Measurements from ENCODE around the gene RAB40C. TPM values are rescaled to one million over a fixed set of nuclear protein-coding genes. Genes with fewer than 3 reads are reported as not detected.

Gene RAB40C
- total and polyA plus RNA-seq, 2 donors, result 20.1 to 43.3 TPM

DNA sequence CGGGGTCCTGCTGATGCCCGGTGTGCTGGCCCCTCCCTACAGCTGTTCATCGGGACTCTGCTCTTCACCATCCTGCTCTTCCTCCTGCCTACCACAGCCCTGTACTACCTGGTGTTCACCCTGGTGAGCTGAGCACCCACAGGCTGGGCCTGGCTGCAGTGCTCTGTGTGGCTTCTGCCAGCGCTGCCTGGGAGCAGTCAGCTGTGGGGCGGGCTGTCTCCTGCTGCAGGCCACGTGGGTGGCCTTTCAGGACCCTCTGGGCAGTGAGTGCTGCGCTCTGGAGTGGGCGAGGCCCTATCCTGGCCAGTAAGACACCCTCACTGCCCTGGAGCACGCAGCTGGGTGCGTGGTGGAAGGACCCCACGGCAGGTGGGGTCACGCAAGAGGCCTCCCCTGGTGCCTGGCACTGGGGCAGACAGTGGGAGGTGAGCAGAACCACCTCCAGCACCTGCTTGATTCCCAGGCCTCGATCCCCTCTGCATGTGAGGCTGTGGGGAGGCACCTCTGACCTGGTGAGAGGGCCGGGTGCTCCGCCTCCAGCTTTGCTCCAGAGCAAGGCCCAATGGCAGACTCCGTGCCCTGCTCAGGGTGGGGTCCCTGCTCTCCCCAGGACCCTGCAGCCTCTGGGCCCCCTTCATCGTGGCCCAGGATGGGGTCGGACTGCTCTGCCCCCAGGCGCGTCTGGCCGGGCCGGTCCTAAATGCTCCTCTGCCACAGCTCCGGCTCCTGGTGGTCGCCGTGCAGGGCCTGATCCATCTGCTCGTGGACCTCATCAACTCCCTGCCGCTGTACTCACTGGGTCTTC is 9.5 kb upstream of the RAB40C start:
- H3K27ac ChIP-seq (ENCODE audit: low read depth in 1 of 2, low read length in 1 of 2), result no peak overlapping the region
- peaks cover 14 to 38% of the 10 kb centered on the region in 2 donors for H3K36me3 ChIP-seq (ENCODE audit: control insufficient read depth in 2 of 2, insufficient read depth in 2 of 2, low read length in 1 of 2)
- H3K27me3 ChIP-seq (ENCODE audit: control insufficient read depth in 2 of 2, insufficient read depth in 1 of 2, low read length in 1 of 2), result peaks cover 0 to under 1% of the 10 kb centered on the region in 2 donors
- H3K9me3 ChIP-seq (ENCODE audit: control insufficient read depth in 2 of 2, insufficient read depth in 1 of 2, low read length in 1 of 2), result no peaks in the 10 kb centered on the region
- WGBS, result 98% methylated on average over 27 of the region's 27 CpGs
- peaks cover 2 to 16% of the 10 kb centered on the region in 2 donors for H3K4me1 ChIP-seq (ENCODE audit: control insufficient read depth in 2 of 2, insufficient read depth in 2 of 2, low read length in 2 of 2)
- no peak overlapping the region for H3K4me3 ChIP-seq (ENCODE audit: low read length in 2 of 2)
- DNase-seq (ENCODE audit: low read depth in 6 of 9, low spot score in 9 of 9), result no peak

DNA sequence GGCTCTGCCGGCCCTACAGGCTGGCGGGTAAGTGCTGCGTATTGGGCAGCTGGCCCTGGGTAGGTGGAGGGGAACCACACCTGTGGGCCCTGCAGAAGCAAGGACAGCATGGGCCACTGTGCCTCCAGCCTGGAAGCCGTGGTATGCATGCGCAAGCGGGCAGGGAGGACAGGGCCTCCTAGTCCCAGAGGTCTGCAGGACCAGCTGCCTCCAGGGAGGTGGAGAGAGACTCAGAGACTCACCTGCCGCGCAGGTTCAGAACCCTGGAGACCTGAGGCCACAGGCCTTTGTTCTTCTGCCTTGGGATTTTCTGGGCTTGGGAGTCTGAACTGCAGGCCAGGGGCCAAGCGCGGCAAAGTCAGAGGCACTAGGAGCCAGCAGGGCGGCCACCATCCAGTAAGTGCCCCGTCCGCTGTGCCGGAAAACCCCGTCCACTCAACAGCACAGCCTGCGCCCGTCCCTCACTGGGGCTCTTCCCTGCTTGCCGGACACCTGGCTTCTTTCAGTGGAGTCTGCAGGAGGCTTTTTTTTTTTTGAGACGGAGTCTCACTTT is 8.8 kb upstream of the RAB40C start:
- DNase-seq (ENCODE audit: low read depth in 6 of 9, low spot score in 9 of 9), result no peak
- Histone ChIP-seq H3K27me3 (ENCODE audit: control insufficient read depth in 2 of 2, insufficient read depth in 1 of 2, low read length in 1 of 2) (peaks cover 0 to 4% of the 10 kb centered on the region in 2 donors), H3K9me3 (ENCODE audit: control insufficient read depth in 2 of 2, insufficient read depth in 1 of 2, low read length in 1 of 2) (no peaks in the 10 kb centered on the region), H3K4me3 (ENCODE audit: low read length in 2 of 2) (no peak overlapping the region), H3K27ac (ENCODE audit: low read depth in 1 of 2, low read length in 1 of 2) (no peak overlapping the region), H3K4me1 (ENCODE audit: control insufficient read depth in 2 of 2, insufficient read depth in 2 of 2, low read length in 2 of 2) (peaks cover 2 to 21% of the 10 kb centered on the region in 2 donors), H3K36me3 (ENCODE audit: control insufficient read depth in 2 of 2, insufficient read depth in 2 of 2, low read length in 1 of 2) (peaks cover 8 to 31% of the 10 kb centered on the region in 2 donors)
- 97% methylated on average over 19 of the region's 19 CpGs for WGBS

DNA sequence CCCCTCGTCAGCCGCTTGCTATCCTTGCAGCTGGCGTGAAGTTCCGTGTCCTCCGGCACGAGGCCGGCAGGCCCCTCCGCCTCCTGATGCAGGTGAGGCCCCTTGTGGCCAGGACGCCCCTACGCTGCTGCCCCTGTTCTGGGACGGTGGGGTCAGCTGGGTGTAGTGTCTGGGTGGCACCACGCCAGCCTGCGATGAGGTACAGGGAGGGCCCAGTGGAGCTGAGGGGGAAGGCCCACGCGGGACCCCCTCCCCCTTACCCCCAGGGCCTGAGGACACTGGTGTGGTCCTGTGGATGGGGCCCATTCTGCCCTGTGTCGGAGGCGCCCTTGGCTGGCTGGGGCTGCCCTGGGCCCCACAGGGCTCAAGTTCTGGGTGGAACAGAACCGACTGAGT is 7.7 kb upstream of the RAB40C start:
- H3K36me3 ChIP-seq (ENCODE audit: control insufficient read depth in 2 of 2, insufficient read depth in 2 of 2, low read length in 1 of 2), result peaks cover 4 to 27% of the 10 kb centered on the region in 2 donors
- 98% methylated on average over 18 of the region's 18 CpGs for WGBS
- no peak overlapping the region for H3K4me3 ChIP-seq (ENCODE audit: low read length in 2 of 2)
- no peak for DNase-seq (ENCODE audit: low read depth in 6 of 9, low spot score in 9 of 9)
- no peak overlapping the region for H3K27ac ChIP-seq (ENCODE audit: low read depth in 1 of 2, low read length in 1 of 2)
- H3K9me3 ChIP-seq (ENCODE audit: control insufficient read depth in 2 of 2, insufficient read depth in 1 of 2, low read length in 1 of 2), result no peaks in the 10 kb centered on the region
- H3K4me1 ChIP-seq (ENCODE audit: control insufficient read depth in 2 of 2, insufficient read depth in 2 of 2, low read length in 2 of 2), result peaks cover 2 to 13% of the 10 kb centered on the region in 2 donors
- peaks cover 0 to 4% of the 10 kb centered on the region in 2 donors for H3K27me3 ChIP-seq (ENCODE audit: control insufficient read depth in 2 of 2, insufficient read depth in 1 of 2, low read length in 1 of 2)

DNA sequence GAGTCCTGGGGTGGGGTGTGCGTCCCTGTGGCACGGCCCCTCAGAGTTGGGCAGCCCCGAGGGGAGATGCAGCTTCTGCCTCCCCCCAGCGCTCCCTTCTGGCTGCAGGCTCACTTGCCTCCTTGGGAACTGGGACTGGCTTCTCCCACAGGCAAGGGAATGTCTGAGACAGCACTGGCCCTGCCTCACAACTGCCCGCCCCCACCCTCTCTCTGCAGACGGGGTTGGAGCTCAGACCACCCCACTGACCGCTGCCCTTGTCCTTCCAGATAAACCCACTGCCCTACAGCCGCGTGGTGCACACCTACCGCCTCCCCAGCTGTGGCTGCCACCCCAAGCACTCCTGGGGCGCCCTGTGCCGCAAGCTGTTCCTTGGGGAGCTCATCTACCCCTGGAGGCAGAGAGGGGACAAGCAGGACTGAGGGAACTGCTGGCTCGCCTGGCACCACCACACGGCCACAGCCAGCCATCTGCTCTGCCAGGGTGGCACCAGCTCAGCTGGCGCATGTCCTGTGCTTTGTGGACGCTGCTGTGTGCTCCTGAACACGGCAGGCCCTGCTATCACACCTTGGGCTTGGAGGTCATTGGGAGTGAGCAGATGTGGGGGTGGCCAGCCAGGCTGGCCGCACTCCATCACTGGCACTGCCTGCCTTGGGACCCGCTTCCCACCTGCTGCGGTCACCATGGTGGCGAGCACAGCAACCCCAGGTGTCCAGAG is 7.1 kb upstream of the RAB40C start:
- no peak for DNase-seq (ENCODE audit: low read depth in 6 of 9, low spot score in 9 of 9)
- H3K4me1 ChIP-seq (ENCODE audit: control insufficient read depth in 2 of 2, insufficient read depth in 2 of 2, low read length in 2 of 2), result peaks cover 4 to 18% of the 10 kb centered on the region in 2 donors
- no peaks in the 10 kb centered on the region for H3K9me3 ChIP-seq (ENCODE audit: control insufficient read depth in 2 of 2, insufficient read depth in 1 of 2, low read length in 1 of 2)
- H3K27me3 ChIP-seq (ENCODE audit: control insufficient read depth in 2 of 2, insufficient read depth in 1 of 2, low read length in 1 of 2), result peaks cover 0 to 4% of the 10 kb centered on the region in 2 donors
- H3K36me3 ChIP-seq (ENCODE audit: control insufficient read depth in 2 of 2, insufficient read depth in 2 of 2, low read length in 1 of 2), result peaks cover 4 to 27% of the 10 kb centered on the region in 2 donors
- WGBS, result 97% methylated on average over 21 of the region's 21 CpGs
- H3K4me3 ChIP-seq (ENCODE audit: low read length in 2 of 2), result no peak overlapping the region
- H3K27ac ChIP-seq (ENCODE audit: low read depth in 1 of 2, low read length in 1 of 2), result no peak overlapping the region

DNA sequence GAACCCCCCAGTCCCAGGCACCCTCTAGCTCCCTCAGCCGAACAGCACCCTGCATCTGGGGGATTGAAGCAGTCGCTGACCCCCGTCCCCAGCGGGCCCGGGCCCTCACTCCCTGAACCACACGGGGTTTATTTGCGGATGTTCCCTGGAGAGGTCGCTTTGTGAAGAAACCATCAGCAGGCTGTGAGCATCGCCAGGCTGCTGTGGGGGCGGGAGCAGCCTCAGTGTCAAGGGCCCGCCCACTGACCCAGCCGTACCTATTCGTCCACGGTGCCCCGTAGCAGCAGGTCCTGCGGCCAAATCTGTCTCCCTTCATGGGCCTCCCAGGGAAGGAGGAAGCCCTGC is 6.4 kb upstream of the RAB40C start:
- 94% methylated on average over 16 of the region's 16 CpGs for WGBS
- no peak overlapping the region for H3K4me3 ChIP-seq (ENCODE audit: low read length in 2 of 2)
- H3K4me1 ChIP-seq (ENCODE audit: control insufficient read depth in 2 of 2, insufficient read depth in 2 of 2, low read length in 2 of 2), result peaks cover 11 to 25% of the 10 kb centered on the region in 2 donors
- peaks cover 0 to 4% of the 10 kb centered on the region in 2 donors for H3K27me3 ChIP-seq (ENCODE audit: control insufficient read depth in 2 of 2, insufficient read depth in 1 of 2, low read length in 1 of 2)
- no peaks in the 10 kb centered on the region for H3K9me3 ChIP-seq (ENCODE audit: control insufficient read depth in 2 of 2, insufficient read depth in 1 of 2, low read length in 1 of 2)
- no peak overlapping the region for H3K27ac ChIP-seq (ENCODE audit: low read depth in 1 of 2, low read length in 1 of 2)
- no peak for DNase-seq (ENCODE audit: low read depth in 6 of 9, low spot score in 9 of 9)
- peaks cover 4 to 27% of the 10 kb centered on the region in 2 donors for H3K36me3 ChIP-seq (ENCODE audit: control insufficient read depth in 2 of 2, insufficient read depth in 2 of 2, low read length in 1 of 2)

DNA sequence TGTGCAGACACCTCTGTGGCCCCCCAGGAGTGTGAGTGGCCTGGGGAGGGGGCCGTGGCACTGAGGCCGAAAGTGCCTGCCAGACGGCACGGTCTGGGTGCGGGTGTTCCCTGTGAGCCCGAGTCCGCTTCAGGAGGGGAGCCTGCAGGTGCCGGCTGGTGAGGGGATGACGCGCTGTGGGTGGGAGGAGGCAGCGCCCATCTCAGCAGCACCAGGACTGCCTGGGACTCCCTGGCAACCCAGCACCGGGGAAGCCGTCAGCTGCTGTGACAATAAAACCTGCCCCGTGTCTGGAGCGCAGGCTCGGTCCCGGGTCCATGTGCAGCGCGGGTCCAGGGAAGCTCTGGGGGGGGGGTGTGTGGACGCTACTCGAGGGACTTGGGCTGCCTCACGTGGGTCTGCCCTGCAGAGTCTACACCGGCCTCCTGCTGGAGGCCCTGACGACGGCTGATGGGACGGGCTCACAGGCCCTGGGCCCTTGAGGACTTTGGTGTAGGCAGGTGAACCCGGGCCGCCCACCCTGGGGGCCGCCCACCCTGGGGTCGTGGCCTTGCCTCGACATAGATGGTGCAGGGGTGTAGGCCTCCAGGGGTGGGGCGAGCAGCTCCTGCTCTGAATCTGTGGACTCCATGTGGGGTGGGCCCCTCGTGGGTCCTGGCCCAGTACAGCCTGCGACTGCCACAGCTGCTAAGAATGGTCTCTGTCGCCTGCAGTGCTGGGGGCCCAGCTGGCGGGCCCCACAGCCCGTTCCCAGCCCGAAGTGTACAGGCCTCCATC is 5.9 kb upstream of the RAB40C start:
- peaks cover 0 to 4% of the 10 kb centered on the region in 2 donors for H3K27me3 ChIP-seq (ENCODE audit: control insufficient read depth in 2 of 2, insufficient read depth in 1 of 2, low read length in 1 of 2)
- no peaks in the 10 kb centered on the region for H3K9me3 ChIP-seq (ENCODE audit: control insufficient read depth in 2 of 2, insufficient read depth in 1 of 2, low read length in 1 of 2)
- 94% methylated on average over 38 of the region's 38 CpGs for WGBS
- peaks cover 4 to 27% of the 10 kb centered on the region in 2 donors for H3K36me3 ChIP-seq (ENCODE audit: control insufficient read depth in 2 of 2, insufficient read depth in 2 of 2, low read length in 1 of 2)
- H3K4me1 ChIP-seq (ENCODE audit: control insufficient read depth in 2 of 2, insufficient read depth in 2 of 2, low read length in 2 of 2), result peaks cover 11 to 27% of the 10 kb centered on the region in 2 donors
- H3K4me3 ChIP-seq (ENCODE audit: low read length in 2 of 2), result no peak overlapping the region
- DNase-seq (ENCODE audit: low read depth in 6 of 9, low spot score in 9 of 9), result no peak
- H3K27ac ChIP-seq (ENCODE audit: low read depth in 1 of 2, low read length in 1 of 2), result no peak overlapping the region

DNA sequence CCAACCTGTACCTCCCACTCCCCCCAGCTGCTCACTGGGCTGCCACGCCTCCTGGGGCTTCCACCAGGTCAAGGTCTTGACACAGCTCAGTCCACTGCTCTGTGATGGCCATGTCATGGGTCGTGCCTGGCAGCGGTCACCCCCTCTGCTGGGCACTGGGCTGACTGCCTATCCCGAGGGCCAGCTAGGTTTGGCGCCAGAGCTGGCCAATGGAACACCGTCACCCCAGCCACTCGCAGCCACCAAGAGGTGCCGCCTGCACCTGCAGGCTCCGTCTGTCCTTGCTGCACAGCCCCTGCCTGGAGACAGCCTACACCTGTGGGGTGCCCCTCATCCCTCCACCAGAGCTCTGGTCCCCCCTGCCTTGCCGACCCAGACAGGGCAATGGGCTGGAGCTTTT is 4.5 kb upstream of the RAB40C start:
- peaks cover 0 to under 1% of the 10 kb centered on the region in 2 donors for H3K9me3 ChIP-seq (ENCODE audit: control insufficient read depth in 2 of 2, insufficient read depth in 1 of 2, low read length in 1 of 2)
- peaks cover 8 to 24% of the 10 kb centered on the region in 2 donors for H3K4me1 ChIP-seq (ENCODE audit: control insufficient read depth in 2 of 2, insufficient read depth in 2 of 2, low read length in 2 of 2)
- no peak overlapping the region for H3K4me3 ChIP-seq (ENCODE audit: low read length in 2 of 2)
- WGBS, result 41% methylated on average over 10 of the region's 10 CpGs
- H3K27ac ChIP-seq (ENCODE audit: low read depth in 1 of 2, low read length in 1 of 2), result no peak overlapping the region
- H3K27me3 ChIP-seq (ENCODE audit: control insufficient read depth in 2 of 2, insufficient read depth in 1 of 2, low read length in 1 of 2), result peaks cover 0 to 4% of the 10 kb centered on the region in 2 donors
- H3K36me3 ChIP-seq (ENCODE audit: control insufficient read depth in 2 of 2, insufficient read depth in 2 of 2, low read length in 1 of 2), result peaks cover 4 to 22% of the 10 kb centered on the region in 2 donors
- DNase-seq (ENCODE audit: low read depth in 6 of 9, low spot score in 9 of 9), result peak in 1 of 9 donors; percentile 31

DNA sequence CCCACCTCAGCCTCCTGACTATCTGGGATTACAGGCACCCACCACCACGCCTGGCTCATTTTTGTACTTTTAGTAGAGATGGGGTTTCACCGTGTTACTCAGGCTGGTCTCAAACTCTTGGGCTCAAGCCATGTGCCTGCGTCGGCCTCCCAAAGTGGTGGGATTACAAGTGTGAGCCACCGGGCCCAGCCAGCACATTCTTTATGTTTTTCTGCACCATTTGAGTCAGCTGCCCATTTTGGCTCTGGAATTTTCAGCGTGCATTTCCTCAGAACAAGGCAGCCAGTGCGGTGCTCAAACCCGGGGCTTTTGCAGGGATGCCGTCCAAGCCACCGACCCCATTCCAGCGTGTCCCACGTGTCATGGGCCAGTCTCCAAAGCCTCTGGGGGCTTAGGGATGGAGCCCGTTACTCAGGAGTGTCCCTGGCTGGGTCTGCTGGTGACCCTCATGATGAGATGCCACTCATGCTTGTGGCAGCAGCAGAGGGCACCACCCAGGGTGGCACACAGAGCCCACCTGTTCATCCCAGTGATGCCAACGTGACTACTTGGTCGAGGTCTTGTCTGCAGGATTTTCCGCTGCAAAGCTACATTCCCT is 3.7 kb upstream of the RAB40C start:
- Histone ChIP-seq H3K27me3 (ENCODE audit: control insufficient read depth in 2 of 2, insufficient read depth in 1 of 2, low read length in 1 of 2) (peaks cover 0 to 4% of the 10 kb centered on the region in 2 donors), H3K9me3 (ENCODE audit: control insufficient read depth in 2 of 2, insufficient read depth in 1 of 2, low read length in 1 of 2) (peaks cover 0 to 3% of the 10 kb centered on the region in 2 donors), H3K4me3 (ENCODE audit: low read length in 2 of 2) (no peak overlapping the region), H3K36me3 (ENCODE audit: control insufficient read depth in 2 of 2, insufficient read depth in 2 of 2, low read length in 1 of 2) (peaks cover 0 to 14% of the 10 kb centered on the region in 2 donors), H3K27ac (ENCODE audit: low read depth in 1 of 2, low read length in 1 of 2) (no peak overlapping the region), H3K4me1 (ENCODE audit: control insufficient read depth in 2 of 2, insufficient read depth in 2 of 2, low read length in 2 of 2) (peaks cover 14 to 31% of the 10 kb centered on the region in 2 donors)
- 77% methylated on average over 16 of the region's 16 CpGs for WGBS
- no peak for DNase-seq (ENCODE audit: low read depth in 6 of 9, low spot score in 9 of 9)
